Measurements from ENCODE around the gene SDS. TPM values are rescaled to one million over a fixed set of nuclear protein-coding genes. Genes with fewer than 3 reads are reported as not detected.

Gene SDS
- total and polyA plus RNA-seq, 2 of the 13 experiments (the other 11 are each of a cell fraction or from before 2014, with no cell fraction given), result not detected

DNA sequence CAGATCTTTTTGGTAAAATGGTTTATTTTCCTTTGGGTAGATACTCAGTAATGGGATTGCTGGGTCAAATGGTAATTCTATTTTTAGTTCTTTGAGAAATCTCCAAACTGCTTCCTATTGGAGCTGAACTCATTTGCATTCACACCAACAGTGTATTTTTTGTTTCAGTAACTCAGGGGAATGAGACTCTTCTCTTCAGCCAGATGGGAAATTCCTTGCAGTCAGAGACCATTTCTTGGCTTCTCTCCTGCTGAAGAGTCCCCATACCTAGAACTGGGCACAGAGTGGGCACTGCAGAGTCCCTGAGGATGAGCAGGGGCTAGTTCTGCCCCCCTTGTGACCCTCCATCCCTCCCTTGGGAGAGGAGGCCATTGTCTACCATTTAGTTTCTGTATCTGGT lies 29.3 kb upstream of the SDS start:
- BruUV-seq (replicated peaks), result no TSS peak
- intact Hi-C loops (cut with micrococcal nuclease; ENCODE audit: unreplicated experiment), result no loop called here
- Histone ChIP-seq H3K36me3 (replicated peaks in 1 of 2; ENCODE audit: control insufficient read depth in 1 of 2, insufficient read depth in 2 of 2, low read length in 2 of 2) (no peaks in the 10 kb centered on the region), H4K20me1 (ENCODE audit: insufficient read depth, low read length) (no peaks in the 10 kb centered on the region), H3K4me3 (replicated peaks in 1 of 3; ENCODE audit: insufficient read depth in 1 of 3, low read depth in 2 of 3, low read length in 3 of 3) (no peak overlapping the region), H3K4me2 (ENCODE audit: low read depth, low read length) (no peak overlapping the region), H3K9me3 (ENCODE audit: low read length) (no peaks in the 10 kb centered on the region), H3K27ac (ENCODE audit: extremely low read length, insufficient read depth, low read length) (no peak overlapping the region), H3K27me3 (ENCODE audit: control insufficient read depth in 1 of 2, insufficient read depth in 2 of 2, low read length in 2 of 2) (no peaks in the 10 kb centered on the region), H2AFZ (ENCODE audit: low read length) (no peak overlapping the region), H3K9ac (ENCODE audit: insufficient read depth, low read depth, low read length) (no peak overlapping the region), H3K4me1 (ENCODE audit: insufficient read depth, low read length) (no peaks in the 10 kb centered on the region), H3K79me2 (ENCODE audit: insufficient read depth, low read length) (no peaks in the 10 kb centered on the region)
- POLR2A ChIA-PET, result no interaction called here
- CTCF ChIA-PET (ENCODE audit: low intra/inter-chr PET ratio, low total read pairs), result no interaction called here
- TF ChIP-seq, protein P1, sequence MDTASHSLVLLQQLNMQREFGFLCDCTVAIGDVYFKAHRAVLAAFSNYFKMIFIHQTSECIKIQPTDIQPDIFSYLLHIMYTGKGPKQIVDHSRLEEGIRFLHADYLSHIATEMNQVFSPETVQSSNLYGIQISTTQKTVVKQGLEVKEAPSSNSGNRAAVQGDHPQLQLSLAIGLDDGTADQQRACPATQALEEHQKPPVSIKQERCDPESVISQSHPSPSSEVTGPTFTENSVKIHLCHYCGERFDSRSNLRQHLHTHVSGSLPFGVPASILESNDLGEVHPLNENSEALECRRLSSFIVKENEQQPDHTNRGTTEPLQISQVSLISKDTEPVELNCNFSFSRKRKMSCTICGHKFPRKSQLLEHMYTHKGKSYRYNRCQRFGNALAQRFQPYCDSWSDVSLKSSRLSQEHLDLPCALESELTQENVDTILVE (CRISPR knock-in tag; IDR thresholded peaks at IDR 0.05), result no peak
- in situ Hi-C loops (cut with HindIII; ENCODE audit: extremely low pct_ligation_motif_present, low pct_unique_long_range_greater_than_20kb), result loop anchor here (10.0 kb wide), 1 partner anchor 482 kb away; no protein-coding TSS in a partner anchor
- DNase-seq (ENCODE audit: low spot score), result no peak
- ATAC-seq, result no peak
- no peak for FAIRE-seq

DNA sequence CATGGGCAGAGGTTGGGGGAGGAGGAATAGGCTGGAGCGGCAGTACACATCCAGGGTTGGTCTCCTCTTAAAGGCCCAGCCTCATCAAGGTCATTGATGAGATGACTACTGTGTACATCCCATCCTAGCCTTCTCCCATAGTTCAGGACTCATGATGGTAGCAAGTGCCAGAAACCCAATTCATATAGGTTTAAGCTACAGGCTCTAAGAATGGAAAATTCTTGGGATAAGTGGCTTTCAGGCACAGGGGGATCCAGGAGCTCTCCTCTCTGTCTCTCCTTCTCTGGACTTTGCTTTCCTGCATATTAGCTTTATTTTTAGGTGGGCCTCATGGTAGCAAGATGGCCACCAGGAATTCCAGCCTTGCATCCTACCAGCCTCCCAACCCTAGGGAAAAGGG lies 24.8 kb upstream of the SDS start:
- POLR2A ChIA-PET, result no interaction called here
- in situ Hi-C loops (cut with HindIII; ENCODE audit: extremely low pct_ligation_motif_present, low pct_unique_long_range_greater_than_20kb), result loop anchor here (5.0 kb wide), 1 partner anchor 121 kb away; no protein-coding TSS in a partner anchor
- no TSS peak for BruUV-seq (replicated peaks)
- Histone ChIP-seq H3K4me2 (ENCODE audit: low read depth, low read length) (no peak overlapping the region), H3K9me3 (ENCODE audit: low read length) (no peaks in the 10 kb centered on the region), H3K36me3 (replicated peaks in 1 of 2; ENCODE audit: control insufficient read depth in 1 of 2, insufficient read depth in 2 of 2, low read length in 2 of 2) (no peaks in the 10 kb centered on the region), H3K9ac (ENCODE audit: insufficient read depth, low read depth, low read length) (no peak overlapping the region), H3K27me3 (ENCODE audit: control insufficient read depth in 1 of 2, insufficient read depth in 2 of 2, low read length in 2 of 2) (no peaks in the 10 kb centered on the region), H4K20me1 (ENCODE audit: insufficient read depth, low read length) (no peaks in the 10 kb centered on the region), H3K4me1 (ENCODE audit: insufficient read depth, low read length) (0 out of 2 replicates have a peak, but pooled peaks cover under 1% of the 10 kb centered on the region), H3K27ac (ENCODE audit: extremely low read length, insufficient read depth, low read length) (no peak overlapping the region), H2AFZ (ENCODE audit: low read length) (no peak overlapping the region), H3K4me3 (replicated peaks in 1 of 3; ENCODE audit: insufficient read depth in 1 of 3, low read depth in 2 of 3, low read length in 3 of 3) (no peak overlapping the region), H3K79me2 (ENCODE audit: insufficient read depth, low read length) (no peaks in the 10 kb centered on the region)
- ATAC-seq, result no peak
- WGBS (ENCODE audit: low lambda C conversion rate), result 44% methylated on average over 1 of the region's 1 CpG
- no peak for DNase-seq (ENCODE audit: low spot score)
- intact Hi-C loops (cut with micrococcal nuclease; ENCODE audit: unreplicated experiment), result loop anchor here (10.0 kb wide), 1 partner anchor 234 kb away; no protein-coding TSS in a partner anchor
- CTCF ChIA-PET (ENCODE audit: low intra/inter-chr PET ratio, low total read pairs), result no interaction called here
- FAIRE-seq, result no peak
- TF ChIP-seq ZNF329 (CRISPR knock-in tag; IDR thresholded peaks at IDR 0.05; ENCODE audit: low read depth), result peak; percentile 91
- TF ChIP-seq AGO1 (IDR thresholded peaks at IDR 0.05; ENCODE audit: low read depth, low read length, poor library complexity, severe bottlenecking), result no peak
